GM21423 (cell line): ENCODE measurements around the gene MAVS.
A peak's percentile ranks its signal among the peaks of the same experiment; 100 is the strongest.
"Not testable (repeated sequence)": the region's sequence is repeated elsewhere in the genome, so short reads cannot be mapped to it uniquely, and the experiment has no call there.

ENCODE experiments used
- ATAC-seq: cut with Tn5 transposase; IDR thresholded peaks from one replicate; pipeline ENCODE4 v1.9.1; 2021; ENCODE audit warnings: mild to moderate bottlenecking, moderate library complexity; ENCODE audit not compliant: unreplicated experiment

Gene MAVS

DNA sequence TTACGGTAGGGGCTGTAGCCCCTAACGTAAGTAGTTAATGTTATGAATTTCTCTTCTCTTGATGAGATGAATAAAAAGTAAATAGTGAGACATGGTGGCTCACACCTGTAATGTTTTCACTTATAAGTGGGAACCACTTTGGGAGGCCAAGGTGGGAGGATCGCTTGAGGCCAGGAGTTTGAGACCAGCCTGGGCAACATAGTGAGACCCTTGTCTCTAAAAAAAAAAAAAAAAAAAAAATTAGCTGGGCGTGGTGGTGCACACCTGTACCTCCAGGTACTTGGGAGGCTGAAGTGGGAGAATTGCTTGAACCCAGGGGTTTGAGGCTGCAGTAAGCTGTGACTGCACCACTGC lies 32.3 kb downstream of the MAVS start:
- ATAC-seq: not testable (repeated sequence)

DNA sequence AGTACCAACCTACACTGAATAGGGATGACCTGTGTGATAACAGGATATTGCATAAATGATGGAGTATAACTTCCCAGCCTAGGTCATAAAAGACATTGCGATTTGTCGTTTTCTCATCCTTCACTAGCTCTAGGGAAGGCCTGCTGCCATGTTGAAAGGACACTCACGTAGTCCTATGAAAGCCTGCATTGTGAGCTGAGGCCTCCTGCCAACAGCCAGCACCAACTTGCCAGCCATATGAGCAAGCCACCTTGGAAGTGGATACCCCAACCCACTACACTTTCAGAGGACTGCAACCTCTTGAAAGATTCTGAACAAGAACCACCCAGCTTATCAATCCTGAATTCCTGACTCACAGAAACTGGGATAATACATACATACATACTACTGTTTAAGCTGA lies 39.1 kb downstream of the MAVS start:
- ATAC-seq: no peak

DNA sequence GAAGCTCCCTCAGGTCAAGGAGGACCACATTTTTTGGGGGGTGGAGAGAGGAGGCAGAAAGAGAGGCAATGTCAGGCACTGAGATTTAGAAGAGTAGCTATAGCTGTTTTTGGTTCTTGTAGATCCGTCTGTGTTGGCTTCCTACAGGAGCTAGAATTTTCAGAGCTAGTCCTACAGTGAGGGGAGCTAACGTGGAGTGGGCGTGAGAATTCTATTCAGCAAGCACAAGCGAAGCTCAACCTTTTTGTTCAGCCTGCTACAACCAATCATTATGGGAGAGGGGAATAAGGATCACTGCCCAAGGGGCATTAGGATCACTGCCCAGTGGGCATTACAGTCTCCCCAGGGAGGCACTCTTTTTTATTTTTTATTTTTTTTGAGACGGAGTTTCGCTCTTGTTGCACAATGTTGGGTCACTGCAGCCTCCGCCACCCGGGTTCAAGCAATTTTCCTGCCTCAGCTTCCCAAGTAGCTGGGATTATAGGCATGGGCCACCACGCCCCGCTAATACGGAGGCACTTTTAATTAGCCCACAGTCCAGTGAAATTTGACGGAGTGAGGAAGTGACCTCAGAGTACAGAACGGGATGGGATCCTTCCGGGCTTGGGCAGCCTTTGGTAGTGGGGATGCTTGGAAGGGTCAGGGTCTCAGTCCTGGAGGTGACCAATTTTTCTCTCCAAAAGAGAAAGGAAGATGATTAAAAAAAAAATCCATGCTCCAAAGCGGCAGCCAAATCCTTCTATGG lies 41.4 kb downstream of the MAVS start:
- ATAC-seq: no peak

DNA sequence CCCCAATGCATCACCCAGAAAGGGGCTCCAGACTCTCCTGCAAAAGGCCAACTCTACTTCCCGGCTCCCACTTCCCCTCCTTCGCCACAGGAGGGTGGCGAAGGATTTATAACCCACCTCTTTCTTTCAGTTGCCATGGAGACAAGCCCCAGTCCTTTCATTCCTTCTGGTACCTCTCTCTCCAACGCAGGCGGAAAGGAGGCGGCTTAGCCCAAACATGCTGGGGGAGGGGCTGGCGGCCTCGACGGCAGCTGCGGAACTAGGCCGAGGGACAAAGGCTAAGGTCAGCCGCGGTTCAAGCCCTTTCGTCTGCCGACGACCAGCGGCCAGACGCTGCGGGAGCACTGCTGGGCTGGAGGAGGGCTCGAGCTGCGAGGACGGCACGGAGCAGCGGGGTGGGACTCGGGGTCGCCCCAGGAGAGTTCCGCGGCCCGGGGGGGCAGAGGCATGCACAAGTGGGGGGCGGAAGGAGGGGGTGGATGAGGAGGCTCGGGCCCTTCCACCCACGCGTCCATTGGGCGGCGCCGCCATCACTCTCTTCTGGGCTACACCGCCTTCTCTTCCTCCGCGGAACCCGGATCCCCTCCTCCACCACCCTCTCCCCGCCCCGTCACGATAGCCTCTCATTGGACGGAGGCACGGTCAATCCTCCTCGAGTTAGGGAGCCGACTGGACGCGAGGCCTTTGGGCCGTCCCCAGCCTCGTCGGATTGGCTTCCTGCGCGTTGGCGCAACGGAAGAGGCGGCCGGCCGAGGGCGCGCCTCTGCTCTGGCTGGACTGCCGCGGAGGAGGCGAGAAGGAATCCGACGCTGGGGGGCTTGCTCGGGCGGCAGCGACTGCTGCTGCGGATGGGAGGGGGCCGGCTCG lies 42.2 kb downstream of the MAVS start, which contains the start of gene PANK2:
TSS of gene PANK2 (plus strand) at position 766 of the 867 bp plus-strand sequence.
- peak; percentile 95 for ATAC-seq

DNA sequence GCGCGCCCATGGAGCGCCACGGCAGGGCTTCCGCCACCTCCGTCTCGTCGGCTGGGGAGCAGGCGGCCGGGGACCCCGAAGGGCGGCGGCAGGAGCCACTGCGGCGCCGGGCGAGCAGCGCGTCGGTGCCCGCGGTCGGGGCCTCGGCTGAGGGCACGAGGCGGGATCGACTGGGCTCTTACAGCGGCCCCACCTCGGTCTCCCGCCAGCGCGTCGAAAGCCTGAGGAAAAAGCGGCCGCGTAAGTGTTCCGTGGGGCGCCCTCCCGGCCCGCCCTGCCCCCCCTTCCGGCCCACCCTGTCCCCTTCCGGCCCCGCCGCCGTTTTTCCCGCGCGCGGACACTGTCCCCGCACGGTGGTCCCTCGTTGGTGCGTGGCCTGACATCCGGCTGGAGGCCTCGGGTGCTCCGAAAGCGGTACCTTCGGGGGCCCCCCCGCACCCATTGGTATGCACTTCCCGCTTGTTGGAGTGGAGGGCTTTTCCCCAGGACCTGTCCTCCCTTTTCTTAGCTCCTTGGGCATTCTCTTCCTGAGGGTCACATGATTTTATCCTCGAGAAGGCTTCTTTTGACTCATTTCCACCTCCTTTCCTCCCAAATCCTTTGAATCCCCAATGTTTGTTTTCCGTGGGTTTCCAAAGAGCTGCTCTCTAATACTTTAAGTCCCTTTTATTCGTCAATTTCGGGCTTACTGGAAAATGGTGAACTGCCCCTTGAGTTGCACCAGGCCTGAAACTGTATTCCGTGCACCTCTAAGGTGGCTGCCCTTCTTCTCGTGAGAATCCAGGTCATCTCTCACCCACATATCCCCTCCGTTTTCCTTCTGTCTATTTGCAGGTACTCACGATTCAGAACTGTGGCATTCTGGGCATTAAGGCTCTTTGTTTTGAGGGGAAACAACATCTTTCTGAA lies 43.1 kb downstream of the MAVS start:
- peak; percentile 21 for ATAC-seq

DNA sequence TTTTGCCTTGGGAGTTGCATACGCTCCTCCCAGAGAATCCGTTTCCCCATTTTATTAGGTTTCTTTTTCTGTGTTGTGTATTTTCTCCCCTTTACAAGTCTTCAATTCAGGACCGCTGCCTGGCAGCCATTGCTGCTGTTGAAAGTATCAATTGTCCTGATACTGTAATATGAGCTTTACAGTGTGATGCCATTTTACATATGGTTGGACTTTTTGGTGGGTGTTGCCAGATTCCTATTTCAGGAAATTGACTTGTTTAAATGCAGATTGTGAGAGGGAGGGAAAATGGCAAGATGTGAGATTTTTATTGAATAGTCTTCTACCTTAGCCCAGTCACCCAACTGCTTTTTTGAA lies 43.7 kb downstream of the MAVS start:
- no peak for ATAC-seq

DNA sequence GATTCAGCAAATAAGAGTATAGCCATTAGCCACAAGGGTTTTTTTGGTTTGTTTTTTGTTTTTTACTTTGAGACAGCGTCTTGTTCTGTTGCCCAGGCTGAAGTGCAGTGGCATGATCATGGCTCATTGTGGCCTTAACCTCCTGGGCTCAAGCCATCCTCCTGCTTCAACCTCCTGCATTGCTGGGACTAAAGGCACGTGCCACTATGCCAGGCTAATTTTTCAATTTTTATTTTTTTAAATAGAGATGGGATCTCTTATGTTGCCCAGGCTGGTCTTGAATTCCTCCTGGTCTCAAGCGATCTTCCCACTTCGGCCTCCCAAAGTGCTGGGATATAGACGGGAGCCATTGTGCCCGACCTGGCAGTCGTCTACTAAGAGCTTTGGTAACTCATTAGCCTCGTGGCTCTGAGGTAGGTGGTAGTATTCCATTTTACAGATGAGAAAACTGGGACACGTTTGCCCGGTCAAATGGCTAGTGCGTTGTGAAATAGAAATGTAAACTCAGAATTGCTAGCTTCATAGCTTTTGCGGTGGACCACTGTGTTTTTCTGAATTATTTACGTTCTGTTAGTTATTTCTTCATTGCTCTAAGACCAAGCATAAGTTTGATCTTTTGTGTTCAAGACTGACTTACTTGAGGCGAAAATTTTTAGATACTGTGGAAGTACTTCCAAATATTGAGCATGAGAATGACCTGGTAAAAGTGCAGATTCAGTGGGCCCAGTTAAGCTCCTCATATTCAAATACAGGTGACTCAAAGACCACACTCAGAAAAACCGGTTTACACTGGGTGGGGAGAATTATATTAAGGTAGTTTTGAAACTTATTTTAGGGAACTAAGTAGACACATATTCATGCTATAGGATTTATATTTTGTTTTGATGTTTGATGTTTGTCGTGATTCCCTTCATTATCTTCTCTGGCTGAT lies 44.6 kb downstream of the MAVS start:
- no peak for ATAC-seq

DNA sequence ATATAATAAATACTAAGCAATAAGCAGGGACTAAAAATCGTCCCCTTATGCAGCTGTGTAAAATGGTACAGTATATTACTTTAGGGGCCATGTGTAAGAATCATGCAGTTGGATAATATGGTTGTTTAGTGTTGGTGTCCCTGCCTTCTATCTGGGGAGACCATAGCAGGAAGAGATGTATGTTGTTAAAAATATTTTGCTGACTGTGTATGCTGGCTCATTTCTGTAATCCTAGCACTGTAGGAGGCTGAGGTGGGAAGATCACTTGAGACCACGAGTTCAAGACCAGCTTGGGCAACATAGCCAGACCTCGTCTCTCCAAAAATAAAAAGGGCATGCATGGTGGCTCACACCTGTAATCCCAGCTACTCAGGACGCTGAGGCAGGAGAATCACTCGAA lies 48.2 kb downstream of the MAVS start:
- no peak for ATAC-seq

DNA sequence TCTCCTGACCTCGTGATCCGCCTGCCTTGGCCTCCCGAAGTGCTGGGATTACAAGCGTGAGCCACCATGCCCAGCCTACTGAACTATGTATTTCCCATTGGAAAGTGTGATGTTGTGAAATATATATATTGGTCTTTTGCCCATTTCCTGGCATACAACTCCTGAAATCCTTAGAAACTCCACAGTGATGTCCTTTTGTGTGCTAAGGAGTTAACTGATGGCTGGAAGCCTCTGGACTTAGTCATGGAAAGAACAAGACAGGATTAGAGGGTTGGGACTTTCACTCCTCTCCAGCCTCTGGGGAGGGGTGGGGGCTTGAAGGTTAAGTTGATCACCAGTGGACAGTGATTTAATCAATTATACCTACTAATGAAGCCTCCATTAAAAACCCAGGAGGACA lies 49.7 kb downstream of the MAVS start:
- ATAC-seq: no peak

DNA sequence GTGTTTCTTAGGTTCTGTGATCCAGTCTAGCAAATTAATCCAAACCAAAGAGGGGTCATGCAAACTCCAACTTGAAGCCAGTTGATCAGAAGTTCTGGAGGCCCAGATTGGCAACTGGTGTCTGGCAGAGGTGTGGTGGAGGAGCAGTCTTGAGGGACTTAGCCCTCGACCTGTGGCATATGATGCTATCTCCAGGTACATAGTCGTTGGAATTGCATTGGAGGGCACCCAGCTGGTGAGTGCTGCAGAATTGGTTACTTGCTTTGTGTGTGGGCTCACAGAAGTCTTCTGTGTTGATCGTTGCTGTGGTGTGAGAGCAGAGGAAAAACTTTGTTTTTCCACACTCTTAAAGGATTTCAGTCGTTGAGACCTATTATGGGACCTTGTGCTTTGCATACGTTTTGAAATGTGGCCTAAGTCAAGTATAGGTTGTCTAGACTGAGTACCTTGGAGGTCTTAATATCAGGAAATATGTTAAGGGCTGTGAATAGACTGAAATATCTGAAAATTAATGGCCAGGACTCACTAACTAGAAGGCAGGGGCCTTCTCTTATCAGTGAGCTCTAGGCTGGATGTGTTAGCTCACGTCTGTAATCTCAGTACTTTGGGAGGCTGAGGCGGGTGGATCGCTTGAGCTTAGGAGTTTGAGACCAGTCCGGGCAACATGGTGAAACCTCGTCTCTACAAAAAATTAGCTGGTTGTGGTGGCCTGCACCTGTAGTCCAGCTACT lies 50.4 kb downstream of the MAVS start:
- ATAC-seq: no peak

DNA sequence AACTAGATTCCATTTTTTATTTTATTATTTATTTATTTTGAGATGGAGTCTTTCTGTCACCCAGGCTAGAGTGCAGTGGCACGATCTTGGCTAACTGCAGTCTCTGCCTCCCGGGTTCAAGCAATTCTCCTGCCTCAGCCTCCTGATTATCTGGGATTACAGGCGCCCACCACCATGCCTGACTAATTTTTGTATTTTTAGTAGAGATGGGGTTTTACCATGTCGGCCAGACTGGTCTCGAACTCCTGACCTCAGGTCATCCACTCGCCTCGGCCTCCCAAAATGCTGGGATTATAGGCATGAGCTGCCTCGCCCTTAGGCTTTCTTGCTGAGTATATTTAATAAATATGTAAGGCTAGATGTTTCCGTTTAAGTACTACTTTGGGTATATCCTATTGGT lies 51.5 kb downstream of the MAVS start:
- not testable (repeated sequence) for ATAC-seq

DNA sequence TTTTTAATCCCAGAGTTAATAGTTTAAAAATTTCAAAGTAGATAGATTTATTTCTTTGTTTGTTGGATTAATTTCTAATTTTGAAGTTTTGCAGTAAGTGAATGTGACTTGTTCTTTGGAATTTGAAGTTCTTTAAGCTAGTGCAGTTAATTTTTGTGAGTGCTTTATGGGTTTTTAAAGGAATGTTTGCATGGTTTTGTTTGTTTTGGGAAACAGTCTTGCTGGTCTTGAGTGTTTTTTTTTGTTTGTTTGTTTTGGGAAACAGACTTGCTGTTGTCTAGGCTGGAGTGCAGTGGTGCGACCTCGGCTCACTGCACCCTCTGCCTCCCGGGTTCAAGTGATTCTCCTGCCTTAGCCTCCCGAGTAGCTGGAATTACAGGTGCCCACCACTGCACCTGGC lies 52.0 kb downstream of the MAVS start:
- no peak for ATAC-seq

DNA sequence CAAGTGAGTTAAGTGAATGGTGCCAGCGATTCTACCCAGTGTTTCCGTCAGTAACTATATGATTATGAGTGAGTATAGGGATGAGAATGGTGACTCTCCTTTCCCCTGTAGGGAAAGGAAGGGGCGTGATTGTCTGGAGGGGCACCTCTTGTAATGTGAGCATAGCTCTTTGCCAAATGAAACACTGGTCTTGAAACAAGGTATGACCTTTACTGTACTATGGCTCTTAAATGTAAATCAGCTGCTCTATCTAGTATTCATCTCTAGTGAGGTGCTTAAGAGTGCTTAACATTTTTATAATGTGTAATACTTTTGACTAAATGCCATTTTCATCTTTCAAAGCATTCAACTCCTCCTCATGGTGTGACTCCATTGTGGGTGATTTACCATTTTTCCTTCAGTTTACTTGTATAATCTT lies 53.6 kb downstream of the MAVS start:
- ATAC-seq: no peak

DNA sequence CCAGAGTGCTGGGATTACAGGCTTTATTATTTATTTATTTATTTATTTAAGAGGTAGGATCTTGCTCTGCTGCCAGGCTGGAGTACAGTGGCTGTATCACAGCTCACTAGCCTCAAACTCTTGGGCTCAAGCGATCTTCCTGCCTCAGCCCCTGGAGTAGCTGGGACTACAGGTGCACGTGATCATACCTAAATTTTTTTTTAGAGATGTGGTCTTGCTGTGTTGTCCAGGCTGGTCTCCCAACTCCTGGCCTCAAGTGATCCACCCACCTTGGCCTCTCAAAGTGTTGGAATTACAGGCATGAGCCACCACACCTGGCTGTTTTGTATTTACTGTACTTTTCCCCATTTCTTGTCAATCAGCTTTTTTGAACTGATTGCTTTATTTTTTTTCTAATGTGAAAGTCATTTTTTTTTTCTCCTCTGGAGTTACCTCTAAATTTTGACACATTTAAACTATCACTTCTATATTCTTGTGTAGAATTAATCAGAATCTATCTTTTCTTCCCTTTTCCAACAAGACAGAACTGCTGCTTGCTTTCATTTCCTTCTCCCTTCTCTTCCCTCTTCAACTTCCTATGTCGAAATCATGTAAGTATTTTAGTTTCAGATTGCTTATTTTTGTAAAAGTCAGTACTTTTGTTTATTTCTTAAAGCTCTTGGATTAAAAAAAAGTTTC lies 54.5 kb downstream of the MAVS start:
- no peak for ATAC-seq

DNA sequence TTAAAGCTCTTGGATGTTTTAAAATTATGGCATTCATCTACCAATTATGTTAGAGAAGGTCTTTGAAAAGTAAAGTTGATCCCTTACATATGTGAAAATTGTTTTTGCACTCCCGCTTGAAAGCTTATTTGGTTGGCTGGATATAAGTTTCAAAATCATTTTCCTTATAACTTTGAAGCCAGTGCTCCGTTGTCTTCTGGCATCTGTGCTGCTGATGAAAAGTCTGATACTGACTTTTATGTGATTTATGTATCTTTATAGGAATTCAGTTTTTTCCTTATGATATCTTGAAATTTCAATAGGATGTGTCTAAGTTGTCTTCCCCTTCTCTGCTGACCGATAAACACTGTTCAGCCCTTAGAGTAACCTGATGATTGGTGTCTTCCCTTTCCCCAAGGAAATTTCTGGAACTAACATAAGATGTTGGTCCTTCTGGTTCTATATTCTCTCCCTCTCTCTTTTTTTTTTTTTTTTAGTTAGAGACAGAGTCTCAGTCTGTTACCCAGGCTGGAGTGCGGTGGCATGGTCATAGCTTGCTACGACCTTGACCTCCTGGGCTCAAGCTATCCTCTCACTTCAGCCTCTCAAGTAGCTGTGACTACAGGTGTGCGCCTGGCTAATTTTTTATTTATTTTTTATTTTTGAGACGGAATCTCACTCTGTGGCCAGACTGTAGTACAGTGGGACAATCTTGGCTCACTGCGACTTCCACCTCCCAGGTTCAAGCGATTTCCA lies 55.2 kb downstream of the MAVS start:
- ATAC-seq: no peak

DNA sequence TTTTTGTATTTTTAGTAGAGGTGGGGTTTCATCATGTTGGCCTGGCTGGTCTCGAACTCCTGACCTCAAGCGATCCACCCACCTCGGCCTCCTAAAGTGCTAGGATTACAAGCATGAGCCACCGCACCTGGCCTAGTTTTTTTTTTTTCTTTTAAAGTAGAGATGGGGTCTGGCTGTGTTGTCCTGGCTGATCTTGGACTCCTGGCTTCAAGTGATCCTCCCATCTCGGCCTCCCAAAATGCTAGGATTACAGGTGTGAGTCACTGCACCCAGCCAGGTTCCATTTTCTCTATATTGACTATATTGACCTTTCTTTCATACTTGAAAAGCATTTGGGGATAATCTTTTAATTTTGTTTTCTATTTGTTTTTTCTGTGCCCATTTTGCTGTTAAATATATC lies 55.8 kb downstream of the MAVS start:
- no peak for ATAC-seq

DNA sequence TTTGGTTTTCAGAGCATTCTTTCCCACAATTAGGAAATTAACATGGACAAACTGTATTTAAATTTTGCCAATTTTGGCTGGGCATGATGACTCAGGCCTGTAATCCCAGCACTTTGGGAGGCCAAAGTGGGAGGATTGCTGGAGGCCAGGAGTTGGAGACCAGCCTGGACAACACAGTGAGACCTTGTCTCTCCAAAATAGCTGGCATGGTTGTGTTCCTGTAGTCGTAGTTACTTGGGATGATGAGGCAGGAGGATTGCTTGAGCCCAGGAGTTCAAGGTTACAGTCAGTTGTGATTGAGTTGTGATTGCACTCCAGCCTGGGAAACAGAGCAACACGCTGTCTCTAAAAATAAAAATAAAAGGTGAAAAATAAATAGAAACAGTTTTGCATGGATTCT lies 57.6 kb downstream of the MAVS start:
- no peak for ATAC-seq

DNA sequence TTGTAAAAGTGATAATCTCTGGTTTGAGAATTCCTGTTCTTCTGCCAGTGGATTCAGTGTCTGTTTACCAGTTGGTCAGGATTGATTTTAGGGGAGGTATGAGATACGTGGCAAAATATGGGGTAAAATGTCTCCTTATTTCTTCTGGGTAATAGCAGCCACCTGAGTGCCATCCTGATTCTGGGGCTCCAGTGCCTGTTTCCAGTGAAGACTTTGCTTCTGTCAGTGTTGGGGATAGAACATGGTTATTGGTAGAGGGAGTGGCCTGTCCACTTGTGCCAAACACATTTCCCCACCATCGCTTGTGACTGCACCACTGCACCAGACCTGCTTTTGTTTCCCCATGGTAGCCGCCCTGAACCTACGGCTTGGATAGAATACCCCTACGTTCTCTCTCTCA lies 58.2 kb downstream of the MAVS start:
- ATAC-seq: no peak
